ENCODE results near the gene FAM222A.

GRCh38 chr12:109689426-109689825 is 24.2 kb upstream of the FAM222A start:
- TF ChIP-seq EZH2 (IDR thresholded peaks at IDR 0.05) (no peak), POLR2A (IDR thresholded peaks at IDR 0.05; ENCODE audit: borderline replicate concordance, extremely low read depth, insufficient read depth, insufficient read length) (no peak), CTCF (IDR thresholded peaks at IDR 0.05 in 2 of 3, conservative IDR thresholded peaks at IDR 0.05 in 1 of 3; ENCODE audit: borderline replicate concordance in 1 of 3, insufficient read depth in 1 of 3, low read depth in 2 of 3, low read length in 2 of 3) (no peak), ZNF274 (IDR thresholded peaks at IDR 0.05; ENCODE audit: low read depth, low read length) (no peak), YY1 (IDR thresholded peaks at IDR 0.05; ENCODE audit: extremely low read depth, insufficient replicate concordance, low read depth, low read length) (no peak)
